PC-3 (cell line): Measurements from ENCODE around the gene MAPKAP1.

ENCODE experiments used
- EZH2 ChIP-seq: fragments of 300-600 bp; sonication (generic); IDR thresholded peaks from one replicate; pipeline ENCODE4 v1.6.1; 2017; ENCODE audit warnings: antibody characterized with exemption, mild to moderate bottlenecking, low read length; ENCODE audit not compliant: unreplicated experiment
- TF ChIP-seq, protein P1 (sequence below): fragments of 300-600 bp; sonication (generic); conservative IDR thresholded peaks from 2 replicates; pipeline ENCODE4 v1.5.1; 2017; ENCODE audit warnings: antibody characterized with exemption, low read depth, mild to moderate bottlenecking, low read length

DNA sequence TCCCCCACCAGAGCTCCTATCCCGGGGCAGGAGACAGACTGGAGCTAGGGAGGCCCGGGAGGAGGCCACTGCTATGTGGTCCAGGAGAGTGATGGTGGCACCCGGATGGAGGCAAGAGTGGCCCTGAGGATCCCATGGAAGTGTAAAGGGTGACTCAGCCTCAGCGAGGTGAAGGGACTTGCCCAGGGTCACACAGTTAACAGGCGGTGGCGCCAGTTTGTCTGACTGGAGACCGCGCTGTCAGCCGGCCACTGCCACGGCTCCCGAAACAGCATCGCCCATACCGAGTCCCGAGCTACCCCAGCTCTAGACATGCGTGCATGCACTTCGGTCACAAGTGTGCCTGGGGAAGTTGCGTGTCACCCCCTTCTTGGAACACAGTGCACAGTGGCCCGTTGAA lies 279.5 kb downstream of the MAPKAP1 start:
- TF ChIP-seq, protein P1, sequence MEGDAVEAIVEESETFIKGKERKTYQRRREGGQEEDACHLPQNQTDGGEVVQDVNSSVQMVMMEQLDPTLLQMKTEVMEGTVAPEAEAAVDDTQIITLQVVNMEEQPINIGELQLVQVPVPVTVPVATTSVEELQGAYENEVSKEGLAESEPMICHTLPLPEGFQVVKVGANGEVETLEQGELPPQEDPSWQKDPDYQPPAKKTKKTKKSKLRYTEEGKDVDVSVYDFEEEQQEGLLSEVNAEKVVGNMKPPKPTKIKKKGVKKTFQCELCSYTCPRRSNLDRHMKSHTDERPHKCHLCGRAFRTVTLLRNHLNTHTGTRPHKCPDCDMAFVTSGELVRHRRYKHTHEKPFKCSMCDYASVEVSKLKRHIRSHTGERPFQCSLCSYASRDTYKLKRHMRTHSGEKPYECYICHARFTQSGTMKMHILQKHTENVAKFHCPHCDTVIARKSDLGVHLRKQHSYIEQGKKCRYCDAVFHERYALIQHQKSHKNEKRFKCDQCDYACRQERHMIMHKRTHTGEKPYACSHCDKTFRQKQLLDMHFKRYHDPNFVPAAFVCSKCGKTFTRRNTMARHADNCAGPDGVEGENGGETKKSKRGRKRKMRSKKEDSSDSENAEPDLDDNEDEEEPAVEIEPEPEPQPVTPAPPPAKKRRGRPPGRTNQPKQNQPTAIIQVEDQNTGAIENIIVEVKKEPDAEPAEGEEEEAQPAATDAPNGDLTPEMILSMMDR, result no peak
- TF ChIP-seq EZH2, result no peak
